Uterus (tissue), 2 donors: ENCODE results near the gene POLE.

Source experiments
- CTCF ChIP-seq, 4 experiments: fragments of 200-600 bp in 2 of 4; fragments of 450-650 bp in 2 of 4; sonication (generic) in 2 of 4; IDR thresholded peaks; one replicate each; pipeline ENCODE4 v1.5.1; 2016 to 2019; ENCODE audit warnings: antibody characterized with exemption in 4 of 4, mild to moderate bottlenecking in 2 of 4, moderate library complexity in 1 of 4
- POLR2A ChIP-seq, 2 donors: fragments of 450-650 bp; IDR thresholded peaks; one replicate each; pipeline ENCODE4 v1.6.1; 2016; ENCODE audit warnings: antibody characterized with exemption in 2 of 2, mild to moderate bottlenecking in 1 of 2, moderate library complexity in 1 of 2

GRCh38 chr12:132621657-132622435, 65.3 kb downstream of the POLE start:
- TF ChIP-seq POLR2A (IDR thresholded peaks at IDR 0.05) (no peak), CTCF (IDR thresholded peaks at IDR 0.05) (no peak)
